Adrenal gland (tissue), 5 donors: Measurements from ENCODE around the gene RALGAPA1.

Source experiments
- POLR2A ChIP-seq, 2 donors: fragments of 450-650 bp; IDR thresholded peaks; one replicate each; pipeline ENCODE4 v1.6.1; 2017; ENCODE audit warnings: antibody characterized with exemption in 2 of 2, mild to moderate bottlenecking in 2 of 2, moderate library complexity in 1 of 2
- TF ChIP-seq, protein P1 (sequence below), 6 experiments: fragments of 450-650 bp in 4 of 6; fragments of 200-600 bp in 2 of 6; sonication (generic) in 1 of 6; IDR thresholded peaks; 1 replicate in 5 of 6; 2 replicates in 1 of 6; pipeline versions ENCODE4 v1.5.1 to v1.8.0; 2016 to 2021; ENCODE audit warnings: antibody characterized with exemption in 6 of 6, mild to moderate bottlenecking in 2 of 6, moderate library complexity in 1 of 6
- donor health status: DM: no; HTN: no; CAD: no.

DNA sequence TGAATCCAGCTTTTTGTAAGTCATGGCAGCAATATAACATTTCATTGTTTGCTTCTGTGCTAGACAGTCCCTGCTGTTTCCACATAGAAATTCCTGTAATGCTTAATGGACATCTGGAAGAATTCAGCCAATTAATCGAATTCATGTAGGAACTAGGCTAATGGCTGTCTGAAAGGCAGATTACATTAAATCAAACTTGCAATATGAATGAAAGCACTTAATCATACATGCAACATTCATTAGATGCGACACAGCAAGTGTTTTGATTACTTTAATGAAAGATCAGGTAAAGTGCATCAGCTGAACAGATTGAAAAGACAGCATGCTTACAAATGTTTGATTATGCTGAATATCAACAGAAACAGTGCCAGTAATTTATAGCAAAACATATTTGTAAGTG, 299.2 kb downstream of the RALGAPA1 start:
- TF ChIP-seq, protein P1, sequence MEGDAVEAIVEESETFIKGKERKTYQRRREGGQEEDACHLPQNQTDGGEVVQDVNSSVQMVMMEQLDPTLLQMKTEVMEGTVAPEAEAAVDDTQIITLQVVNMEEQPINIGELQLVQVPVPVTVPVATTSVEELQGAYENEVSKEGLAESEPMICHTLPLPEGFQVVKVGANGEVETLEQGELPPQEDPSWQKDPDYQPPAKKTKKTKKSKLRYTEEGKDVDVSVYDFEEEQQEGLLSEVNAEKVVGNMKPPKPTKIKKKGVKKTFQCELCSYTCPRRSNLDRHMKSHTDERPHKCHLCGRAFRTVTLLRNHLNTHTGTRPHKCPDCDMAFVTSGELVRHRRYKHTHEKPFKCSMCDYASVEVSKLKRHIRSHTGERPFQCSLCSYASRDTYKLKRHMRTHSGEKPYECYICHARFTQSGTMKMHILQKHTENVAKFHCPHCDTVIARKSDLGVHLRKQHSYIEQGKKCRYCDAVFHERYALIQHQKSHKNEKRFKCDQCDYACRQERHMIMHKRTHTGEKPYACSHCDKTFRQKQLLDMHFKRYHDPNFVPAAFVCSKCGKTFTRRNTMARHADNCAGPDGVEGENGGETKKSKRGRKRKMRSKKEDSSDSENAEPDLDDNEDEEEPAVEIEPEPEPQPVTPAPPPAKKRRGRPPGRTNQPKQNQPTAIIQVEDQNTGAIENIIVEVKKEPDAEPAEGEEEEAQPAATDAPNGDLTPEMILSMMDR (IDR thresholded peaks at IDR 0.05) = no peak
- no peak for TF ChIP-seq POLR2A (IDR thresholded peaks at IDR 0.05)
